Uterus (tissue), 2 donors: ENCODE measurements around the gene ARL5A.

ENCODE experiments used
- POLR2A ChIP-seq, 2 donors: fragments of 450-650 bp; IDR thresholded peaks; one replicate each; pipeline ENCODE4 v1.6.1; 2016; ENCODE audit warnings: antibody characterized with exemption in 2 of 2, mild to moderate bottlenecking in 1 of 2, moderate library complexity in 1 of 2
- TF ChIP-seq, protein P1 (sequence below), 4 experiments: fragments of 200-600 bp in 2 of 4; fragments of 450-650 bp in 2 of 4; sonication (generic) in 2 of 4; IDR thresholded peaks; one replicate each; pipeline ENCODE4 v1.5.1; 2016 to 2019; ENCODE audit warnings: antibody characterized with exemption in 4 of 4, mild to moderate bottlenecking in 2 of 4, moderate library complexity in 1 of 4

DNA sequence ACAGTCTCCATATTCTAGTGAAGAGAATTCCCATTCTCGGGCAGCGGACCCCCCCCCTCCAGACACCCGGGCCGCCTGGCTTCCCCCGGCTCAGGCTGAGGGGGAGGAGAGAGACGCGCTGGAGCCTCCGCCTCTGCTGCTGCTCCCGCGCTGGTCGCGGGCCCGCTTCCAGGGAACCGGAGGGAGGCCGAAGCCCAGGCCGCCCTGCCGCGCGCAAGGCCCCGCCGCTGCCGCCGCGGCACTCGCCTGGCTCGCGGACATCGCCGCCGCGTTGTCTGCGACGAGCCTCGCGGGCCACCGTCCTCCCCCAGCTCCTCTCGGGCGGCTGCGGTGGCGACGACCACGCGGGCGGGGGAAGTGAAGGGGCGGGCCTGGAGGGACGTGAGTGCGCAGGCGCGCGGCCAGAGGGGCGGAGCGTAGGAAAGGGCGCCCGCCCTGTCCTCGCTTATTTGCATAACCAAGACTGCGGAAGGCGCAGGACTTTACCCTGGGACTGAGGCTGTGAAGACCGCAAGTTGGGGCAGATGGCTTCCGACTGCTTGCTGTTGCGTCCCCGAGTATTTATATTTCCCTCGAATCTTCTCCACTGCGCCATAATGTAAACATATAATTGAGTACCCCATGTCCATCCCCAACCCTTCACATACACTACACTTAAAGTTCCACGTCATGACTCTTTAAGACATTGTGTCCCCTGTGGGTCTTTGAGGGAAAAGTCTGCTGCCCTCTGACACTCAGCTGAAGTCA is at the start of gene ARL5A:
- TF ChIP-seq, protein P1, sequence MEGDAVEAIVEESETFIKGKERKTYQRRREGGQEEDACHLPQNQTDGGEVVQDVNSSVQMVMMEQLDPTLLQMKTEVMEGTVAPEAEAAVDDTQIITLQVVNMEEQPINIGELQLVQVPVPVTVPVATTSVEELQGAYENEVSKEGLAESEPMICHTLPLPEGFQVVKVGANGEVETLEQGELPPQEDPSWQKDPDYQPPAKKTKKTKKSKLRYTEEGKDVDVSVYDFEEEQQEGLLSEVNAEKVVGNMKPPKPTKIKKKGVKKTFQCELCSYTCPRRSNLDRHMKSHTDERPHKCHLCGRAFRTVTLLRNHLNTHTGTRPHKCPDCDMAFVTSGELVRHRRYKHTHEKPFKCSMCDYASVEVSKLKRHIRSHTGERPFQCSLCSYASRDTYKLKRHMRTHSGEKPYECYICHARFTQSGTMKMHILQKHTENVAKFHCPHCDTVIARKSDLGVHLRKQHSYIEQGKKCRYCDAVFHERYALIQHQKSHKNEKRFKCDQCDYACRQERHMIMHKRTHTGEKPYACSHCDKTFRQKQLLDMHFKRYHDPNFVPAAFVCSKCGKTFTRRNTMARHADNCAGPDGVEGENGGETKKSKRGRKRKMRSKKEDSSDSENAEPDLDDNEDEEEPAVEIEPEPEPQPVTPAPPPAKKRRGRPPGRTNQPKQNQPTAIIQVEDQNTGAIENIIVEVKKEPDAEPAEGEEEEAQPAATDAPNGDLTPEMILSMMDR (IDR thresholded peaks at IDR 0.05) = peak in 1 of 4 experiments; percentile 10
- TF ChIP-seq POLR2A (IDR thresholded peaks at IDR 0.05) = peak; percentile 84 to 90
